ENCODE measurements around the gene ALKBH1.

- TF ChIP-seq CTCF (IDR thresholded peaks at IDR 0.05; ENCODE audit: insufficient read depth, low read length, poor library complexity, severe bottlenecking) (no peak), EZH2phosphoT487 (conservative IDR thresholded peaks at IDR 0.05; ENCODE audit: low read length) (no peak)
These were observed 59.2 kb downstream of the ALKBH1 start for GRCh38 chr14:77648520-77649200.

All from SU-DHL-6 (cell line).